NCI-H1417 treated with DMSO at 0.1 percent for 48 hours (cell line): ENCODE data around the gene LRRC1.
"Not testable (repeated sequence)": the region's sequence is repeated elsewhere in the genome, so short reads cannot be mapped to it uniquely, and the experiment has no call there.

Experiments used
- DNase-seq: peaks from one replicate; lab custom pipeline; 2025; lab: John Stamatoyannopoulos, UW

LRRC1 gene

GRCh38 chr6:53794720-53795339, at the start of gene LRRC1:
Gene LRRC1 (plus strand): TSS chr6:53795005. CDS start chr6:53795257, 252 bp downstream.
- DNase-seq: peak; percentile 60

DNA sequence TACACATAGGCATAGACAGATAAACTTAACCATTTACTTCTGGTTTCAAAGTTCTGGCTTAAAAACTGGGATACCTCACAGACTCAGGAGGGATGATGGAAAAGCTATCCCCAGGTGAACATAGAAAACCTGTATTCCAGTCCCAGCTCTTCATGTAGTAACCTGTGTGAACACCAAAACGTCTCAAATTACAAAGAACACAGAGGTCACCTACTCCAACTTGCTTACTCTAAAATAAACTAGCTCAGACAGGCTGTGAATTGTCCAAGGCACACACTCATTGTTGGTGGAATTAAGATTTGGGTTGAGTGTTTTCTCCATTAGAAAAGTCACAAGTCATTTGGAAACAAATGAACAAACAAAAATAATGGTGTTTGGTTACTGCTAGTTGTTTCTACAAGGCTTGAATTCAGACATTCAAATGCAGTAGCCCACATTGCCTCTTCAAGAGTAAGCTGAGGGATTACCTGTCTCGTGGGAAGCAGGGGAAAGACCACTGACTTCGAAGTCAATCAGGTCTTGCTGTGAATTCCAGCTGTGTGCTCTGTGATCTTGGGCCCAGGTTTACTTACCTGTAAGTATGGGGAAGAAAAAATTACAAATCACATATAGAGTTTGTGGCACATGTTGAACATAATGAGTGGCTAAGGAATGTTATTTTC, 48.2 kb upstream of the LRRC1 start:
- DNase-seq: no peak

DNA sequence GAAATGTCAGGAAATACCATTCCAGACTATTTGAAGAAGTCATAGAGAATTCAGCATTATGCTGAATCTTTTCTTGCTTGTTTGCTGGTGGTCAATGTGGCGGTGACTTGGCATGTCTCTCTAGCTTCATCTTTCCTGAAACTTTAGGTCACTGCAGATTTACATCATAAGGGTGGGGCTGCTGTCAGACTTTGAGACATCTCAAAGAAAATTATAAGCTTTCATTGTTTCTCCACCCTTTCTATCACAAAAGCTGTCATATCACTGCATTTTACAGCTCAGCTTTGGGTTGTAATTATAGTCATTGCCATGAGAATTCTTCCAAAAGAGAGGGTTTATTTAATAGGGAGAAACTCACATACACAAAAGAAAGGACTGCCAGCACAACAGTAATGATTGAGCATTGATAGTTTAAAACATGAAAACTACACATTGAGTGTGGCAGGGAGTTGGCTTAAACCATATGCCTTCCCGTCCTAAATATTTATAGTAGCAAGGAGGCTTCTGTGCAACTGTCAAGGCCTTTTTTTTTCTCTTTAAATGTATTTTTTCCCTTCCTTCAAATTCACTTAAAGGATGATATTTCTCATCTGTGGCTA, 44.7 kb upstream of the LRRC1 start:
- no peak for DNase-seq

DNA sequence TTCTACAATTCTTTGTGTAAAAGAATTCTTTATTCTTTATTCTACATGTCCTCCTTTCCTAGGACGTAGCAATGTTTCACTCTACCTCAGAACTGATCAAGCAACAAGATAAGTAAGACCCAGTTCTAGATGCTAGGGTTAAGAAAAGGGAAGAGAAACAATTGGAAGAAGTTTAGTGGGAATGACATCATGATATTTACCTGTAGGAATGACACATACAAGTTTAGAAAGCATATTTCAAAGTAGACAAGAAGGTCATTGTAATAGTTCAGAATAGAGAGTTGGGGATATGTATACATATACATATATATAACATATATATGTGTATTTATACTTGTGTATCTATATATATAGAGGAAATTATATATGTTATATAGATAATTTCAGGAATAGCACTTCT, 43.4 kb upstream of the LRRC1 start:
- no peak for DNase-seq

- no peak for DNase-seq
These were observed 42.4 kb upstream of the LRRC1 start for GRCh38 chr6:53752440-53752839.

- no peak for DNase-seq
These were observed 41.9 kb upstream of the LRRC1 start for GRCh38 chr6:53752856-53753255.

GRCh38 chr6:53754330-53754729, 40.5 kb upstream of the LRRC1 start:
- no peak for DNase-seq

DNA sequence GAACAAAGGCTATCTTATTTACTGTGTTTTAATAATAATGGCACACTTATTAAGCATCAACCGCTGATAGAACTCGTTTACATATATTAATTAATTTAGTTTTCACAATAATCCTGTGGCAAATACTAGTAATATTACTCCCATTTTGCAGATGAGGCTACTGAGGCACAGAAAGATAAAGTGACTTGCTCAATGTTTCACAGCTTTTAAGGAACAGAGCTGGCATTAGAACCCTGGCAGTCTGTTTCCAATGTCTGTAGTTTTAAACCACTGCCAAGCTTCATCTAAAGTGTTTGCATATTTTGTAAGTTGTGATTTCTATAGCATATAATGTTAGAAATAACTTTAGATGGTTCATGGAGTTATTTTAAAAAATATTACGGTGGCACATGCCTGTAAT, 38.4 kb upstream of the LRRC1 start:
- DNase-seq: no peak

DNA sequence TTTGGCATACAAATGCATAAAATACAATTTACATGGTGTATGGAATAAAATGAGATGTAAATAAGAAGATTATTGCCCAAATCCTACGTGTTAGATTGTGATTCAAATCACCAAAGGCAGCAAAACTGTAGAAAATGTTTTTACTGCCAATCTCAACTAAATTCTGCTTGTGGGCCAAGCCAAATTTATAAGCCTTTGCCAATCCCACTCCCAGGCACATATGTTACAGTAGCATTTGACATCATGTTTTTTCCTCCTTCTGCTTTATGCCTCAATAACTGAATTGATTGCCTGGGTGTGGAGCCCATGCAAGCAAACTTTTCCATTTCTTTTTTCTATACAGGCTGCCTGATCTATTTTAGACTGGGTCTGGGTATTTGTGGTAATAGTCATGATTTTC, 36.3 kb upstream of the LRRC1 start:
- no peak for DNase-seq

DNA sequence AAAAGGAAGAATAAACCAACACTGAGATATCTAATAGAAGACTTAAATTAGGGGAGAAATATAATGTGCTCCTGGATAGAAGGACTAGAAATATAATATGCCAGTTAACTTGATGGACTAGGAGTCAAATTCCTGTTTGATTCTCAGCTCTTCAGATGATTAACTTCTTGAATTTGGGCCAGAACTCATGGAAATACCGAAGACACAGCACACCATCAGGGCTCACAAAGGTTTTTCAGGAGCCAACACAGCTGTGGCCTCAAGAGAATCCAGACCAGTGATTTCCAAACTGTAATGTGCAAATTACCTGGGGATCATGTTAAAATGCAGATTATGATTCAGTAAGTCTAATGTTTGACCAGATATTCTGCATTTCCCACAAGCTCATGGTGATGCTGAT, 33.8 kb upstream of the LRRC1 start:
- no peak for DNase-seq

GRCh38 chr6:53765270-53765669, 29.5 kb upstream of the LRRC1 start:
- DNase-seq: no peak

DNA sequence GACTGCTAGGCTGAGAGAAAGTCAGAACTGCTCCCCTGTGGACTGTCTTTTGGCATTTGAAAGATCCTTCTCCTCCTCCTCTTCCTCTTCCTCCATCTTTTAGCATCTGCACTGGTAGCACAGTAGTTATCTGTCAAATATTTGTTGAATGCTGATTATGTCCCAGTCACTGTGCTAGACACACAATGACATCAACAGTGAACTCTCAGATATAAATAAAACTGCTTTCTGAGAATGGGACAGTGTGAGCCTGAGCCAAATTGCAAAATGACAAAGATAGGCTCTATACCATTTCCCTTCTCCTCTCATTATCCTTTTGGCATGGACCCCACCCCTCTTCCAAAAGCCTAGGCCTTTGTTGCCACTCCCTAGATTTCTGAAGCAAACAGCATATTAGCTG, 27.9 kb upstream of the LRRC1 start:
- DNase-seq: no peak

GRCh38 chr6:53767941-53768340, 26.9 kb upstream of the LRRC1 start:
- DNase-seq: no peak

DNA sequence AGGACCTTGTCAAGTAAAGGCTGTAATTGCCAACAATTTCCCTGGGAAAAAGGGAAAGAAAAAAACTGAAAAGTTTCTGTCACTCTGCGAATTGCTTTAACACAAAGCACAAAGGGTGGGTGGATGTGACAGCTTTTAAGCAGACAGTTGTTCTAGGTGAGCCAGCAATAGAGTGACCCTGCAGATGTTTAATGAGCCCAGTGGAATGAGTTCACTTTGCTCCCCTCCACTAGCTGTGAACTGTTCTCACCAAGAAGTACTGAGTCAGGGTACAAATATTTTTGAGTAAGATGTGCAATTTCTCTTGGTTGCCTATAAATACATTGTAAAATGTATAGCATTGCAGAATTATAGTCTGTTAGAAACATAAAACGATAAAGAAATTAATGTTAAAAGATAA, 26.2 kb upstream of the LRRC1 start:
- no peak for DNase-seq

DNA sequence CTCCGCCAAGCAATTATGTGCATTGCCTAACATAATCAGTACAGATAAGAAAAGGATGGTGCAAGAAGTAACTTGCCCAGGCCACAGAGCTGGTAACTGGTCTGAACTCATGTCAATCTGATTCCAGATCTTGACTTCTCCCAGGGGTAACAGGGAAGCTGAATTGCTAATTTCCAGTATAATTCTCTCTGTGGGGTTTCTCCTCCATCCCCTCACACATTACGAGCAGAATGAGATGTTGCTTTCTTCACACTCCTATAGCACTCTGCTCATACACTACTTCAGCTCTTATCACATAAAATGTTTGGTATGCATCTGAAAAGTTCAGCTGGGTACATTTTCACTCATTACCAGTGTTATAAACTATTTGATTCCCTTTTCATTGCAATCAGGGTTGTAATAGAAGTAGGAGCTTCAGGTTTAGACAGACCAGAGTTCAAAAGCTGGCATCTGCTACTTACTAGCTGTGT, 24.0 kb upstream of the LRRC1 start:
- no peak for DNase-seq

- no peak for DNase-seq
These were observed 22.8 kb upstream of the LRRC1 start for GRCh38 chr6:53771785-53772624.

DNA sequence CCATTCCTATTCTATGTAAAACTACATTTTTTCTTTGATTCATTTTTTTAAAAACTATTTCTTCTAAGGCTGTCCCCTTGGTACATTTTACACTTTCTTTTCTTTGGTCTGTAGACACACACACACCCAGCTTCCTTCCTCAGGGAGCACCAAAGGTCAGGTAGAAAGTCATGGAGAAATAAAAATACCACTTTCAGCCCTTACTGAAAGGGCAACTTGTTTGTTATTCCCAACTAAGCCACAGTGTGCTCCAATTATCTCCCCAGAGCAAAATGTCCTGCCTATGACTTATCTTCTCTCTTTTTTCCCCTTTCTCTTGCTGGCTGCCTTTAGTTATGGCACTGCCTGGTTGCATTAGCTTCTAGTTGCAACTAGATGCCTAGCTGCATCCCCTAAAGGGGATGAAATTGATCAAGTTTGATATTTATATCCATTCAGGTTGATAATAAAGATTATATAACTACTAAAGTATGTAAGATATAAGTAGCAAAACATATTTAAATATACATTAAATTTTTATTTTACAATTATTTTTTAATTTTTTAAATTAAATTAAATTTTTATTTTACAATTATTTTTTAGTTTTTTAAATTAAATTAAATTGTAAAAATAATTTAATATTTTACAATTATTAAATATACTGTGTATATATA, 21.6 kb upstream of the LRRC1 start:
- no peak for DNase-seq

GRCh38 chr6:53776152-53776551, 18.7 kb upstream of the LRRC1 start:
- not testable (repeated sequence) for DNase-seq

DNA sequence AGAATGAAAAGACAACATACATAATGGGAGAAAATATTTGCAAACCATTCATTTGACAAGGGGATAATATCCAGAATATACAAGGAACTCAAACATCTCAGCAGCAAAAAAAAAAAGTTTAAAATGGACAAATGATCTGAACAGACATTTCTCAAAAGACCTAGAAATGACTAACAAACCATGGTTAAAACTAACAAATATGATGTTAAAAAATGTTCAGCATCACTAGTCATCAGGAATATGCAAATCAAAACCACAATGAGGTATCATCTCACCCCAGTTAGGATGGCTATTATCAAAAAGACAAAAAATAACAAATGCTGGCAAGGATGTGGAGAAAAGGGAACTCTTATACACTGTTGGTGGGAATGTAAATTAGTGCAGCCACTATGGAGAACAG, 9.8 kb upstream of the LRRC1 start:
- not testable (repeated sequence) for DNase-seq

DNA sequence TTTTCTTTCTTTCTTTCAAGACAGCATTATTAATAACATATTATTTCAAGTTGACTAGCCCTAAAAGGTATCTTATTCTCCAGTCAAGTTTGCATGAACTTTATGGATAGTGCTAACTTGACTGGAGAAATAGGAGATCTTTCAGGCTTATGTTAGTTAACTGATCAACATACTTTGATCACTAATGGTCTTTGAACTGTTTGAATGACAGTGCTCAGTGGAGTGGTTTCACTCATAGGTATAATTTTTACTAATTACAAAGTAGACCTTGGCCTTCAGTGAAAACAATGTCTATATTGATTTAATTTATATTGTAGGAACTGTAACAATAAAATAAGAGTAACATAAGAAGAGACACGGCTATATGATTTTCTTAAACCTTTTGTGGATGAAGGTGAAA, 8.0 kb upstream of the LRRC1 start:
- DNase-seq: no peak

- no peak for DNase-seq
These were observed 3.9 kb upstream of the LRRC1 start for GRCh38 chr6:53790886-53791285.

DNA sequence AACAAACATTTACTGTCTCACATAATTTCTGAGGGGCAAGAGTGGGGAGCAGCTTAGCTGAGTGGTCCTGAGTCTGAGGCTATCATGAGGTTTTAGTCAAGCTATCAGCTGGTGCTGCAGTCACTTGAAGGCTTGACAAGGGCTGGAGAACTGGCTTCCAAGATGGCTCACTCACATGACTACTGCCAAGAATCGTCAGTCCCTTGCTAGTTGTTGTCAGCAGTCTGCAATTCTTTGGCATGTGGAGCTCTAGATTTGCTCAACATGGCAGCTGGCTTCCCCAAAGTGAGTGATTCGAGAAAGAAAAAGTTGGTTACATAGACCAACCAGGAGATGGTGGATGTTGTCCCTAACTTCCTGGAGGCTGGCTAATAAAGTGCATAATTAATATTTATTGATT, 2.8 kb upstream of the LRRC1 start:
- no peak for DNase-seq
